ENCODE results near the gene MYBPC3. TPM values are rescaled to one million over a fixed set of nuclear protein-coding genes. Genes with fewer than 3 reads are reported as not detected.
"Not testable (repeated sequence)": the region's sequence is repeated elsewhere in the genome, so short reads cannot be mapped to it uniquely, and the experiment has no call there.

Gene MYBPC3
- total RNA-seq, 1 experiment from 2014 or later = not detected

DNA sequence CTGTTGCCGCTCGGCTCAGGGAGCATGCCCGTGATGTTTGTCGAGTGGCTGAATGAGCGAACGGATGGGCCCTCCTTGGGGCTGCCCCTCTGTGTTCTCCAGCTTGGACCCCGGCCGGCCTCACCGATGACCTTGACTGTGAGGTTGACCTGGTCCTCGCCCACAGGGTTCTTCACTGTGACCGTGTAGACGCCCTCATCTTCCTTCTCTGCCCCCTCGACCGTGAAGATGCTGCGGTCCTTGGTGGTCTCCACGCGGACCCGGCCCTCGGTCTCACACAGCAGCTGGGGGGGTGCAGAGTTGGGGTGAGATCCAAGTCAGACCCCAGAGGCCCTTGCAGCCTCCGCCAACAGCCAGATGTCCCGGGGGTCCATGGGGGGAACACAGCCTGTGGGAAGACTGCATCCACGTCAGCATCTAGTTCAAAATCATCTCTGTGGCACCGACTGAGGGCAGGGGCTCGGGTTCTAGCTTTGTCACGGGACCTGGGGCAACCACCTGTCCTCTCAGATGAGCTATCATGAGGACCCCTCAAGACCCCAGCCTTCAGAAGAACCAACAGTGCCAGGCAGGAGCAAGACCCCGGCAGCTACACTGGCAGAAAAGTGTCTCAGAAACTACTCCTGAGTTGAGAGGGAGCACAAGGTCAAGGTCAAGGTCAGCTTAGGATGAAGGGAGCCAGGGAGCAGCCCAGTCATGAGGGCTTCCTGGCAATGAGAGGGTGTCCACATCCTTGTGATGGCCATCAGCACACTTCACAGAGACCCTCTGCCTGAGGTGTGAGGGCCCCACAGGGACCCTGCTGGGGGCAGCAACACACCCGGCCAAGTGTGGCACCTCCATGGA lies 13.9 kb downstream of the MYBPC3 start:
- no peak for DNase-seq (ENCODE audit: low read depth)

DNA sequence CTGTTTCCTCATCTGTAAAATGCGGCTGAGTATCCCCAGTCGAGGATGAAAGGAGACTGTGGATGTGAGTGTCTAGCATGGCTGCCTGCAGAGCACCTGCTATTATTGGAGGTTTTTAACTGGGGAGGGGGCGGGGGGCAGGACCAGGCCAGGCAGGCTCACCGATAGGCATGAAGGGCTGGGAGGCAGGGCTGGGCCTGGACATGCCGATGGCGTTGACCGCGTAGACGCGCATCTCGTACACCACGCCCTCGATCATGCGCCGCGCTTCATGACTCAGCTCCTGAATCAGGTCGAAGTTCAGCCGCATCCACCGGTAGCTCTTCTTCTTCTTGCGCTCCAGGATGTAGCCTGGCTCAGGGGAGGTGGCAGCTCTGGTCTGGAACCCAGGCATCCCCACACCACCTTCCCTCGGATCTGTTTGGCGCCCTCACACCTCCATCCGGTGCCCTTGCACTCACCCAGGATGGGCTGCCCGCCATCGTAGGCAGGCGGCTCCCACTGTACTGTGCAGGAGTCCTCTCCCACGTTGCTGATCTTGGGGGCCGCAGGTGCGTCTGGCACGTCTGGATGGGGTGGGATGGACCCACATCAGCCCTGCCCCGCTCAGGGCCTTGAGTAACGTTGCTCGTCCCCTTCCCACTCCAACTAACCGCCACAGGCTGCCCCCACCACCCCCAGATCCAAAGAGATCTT lies 15.1 kb downstream of the MYBPC3 start:
- DNase-seq (ENCODE audit: low read depth) = no peak

DNA sequence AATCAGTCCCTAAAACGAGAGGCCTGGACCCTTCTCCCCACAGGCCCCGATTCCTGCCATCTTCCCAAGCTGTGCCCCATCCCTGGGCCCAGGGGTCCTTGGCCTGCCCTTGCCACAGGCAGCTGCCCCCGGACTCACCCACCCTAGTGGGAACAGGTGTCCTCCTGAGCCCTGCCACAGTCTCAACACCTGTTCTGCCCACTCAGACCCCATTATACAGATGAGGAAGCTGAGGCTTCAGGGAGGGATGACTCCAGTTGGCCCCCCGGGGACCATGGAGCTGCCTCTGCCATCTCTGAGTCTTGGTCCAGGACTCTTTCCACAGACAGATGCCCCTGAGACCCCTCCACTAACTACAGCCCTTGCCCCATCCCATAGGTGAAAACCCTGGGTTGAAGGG lies 15.9 kb downstream of the MYBPC3 start:
- no peak for DNase-seq (ENCODE audit: low read depth)

DNA sequence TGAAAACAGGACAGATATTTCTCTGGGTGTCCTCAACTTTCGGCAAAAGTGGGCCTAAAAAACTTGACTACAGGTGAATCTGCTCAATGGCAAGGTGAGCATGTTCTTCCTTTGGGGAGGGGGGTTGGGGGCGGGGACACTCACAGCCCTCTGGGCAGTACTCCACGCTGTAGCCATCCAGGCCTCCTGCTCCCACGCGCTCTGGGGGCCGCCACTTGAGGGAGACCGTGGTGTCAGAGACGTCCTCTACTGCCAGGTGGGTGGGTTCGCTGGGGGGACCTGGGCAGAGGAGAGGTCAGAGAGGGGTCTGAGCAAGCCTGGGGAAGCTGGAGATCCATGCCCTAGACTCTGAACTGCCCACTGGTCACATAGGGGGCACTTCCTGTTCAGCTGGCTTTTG lies 16.8 kb downstream of the MYBPC3 start:
- no peak for DNase-seq (ENCODE audit: low read depth)

DNA sequence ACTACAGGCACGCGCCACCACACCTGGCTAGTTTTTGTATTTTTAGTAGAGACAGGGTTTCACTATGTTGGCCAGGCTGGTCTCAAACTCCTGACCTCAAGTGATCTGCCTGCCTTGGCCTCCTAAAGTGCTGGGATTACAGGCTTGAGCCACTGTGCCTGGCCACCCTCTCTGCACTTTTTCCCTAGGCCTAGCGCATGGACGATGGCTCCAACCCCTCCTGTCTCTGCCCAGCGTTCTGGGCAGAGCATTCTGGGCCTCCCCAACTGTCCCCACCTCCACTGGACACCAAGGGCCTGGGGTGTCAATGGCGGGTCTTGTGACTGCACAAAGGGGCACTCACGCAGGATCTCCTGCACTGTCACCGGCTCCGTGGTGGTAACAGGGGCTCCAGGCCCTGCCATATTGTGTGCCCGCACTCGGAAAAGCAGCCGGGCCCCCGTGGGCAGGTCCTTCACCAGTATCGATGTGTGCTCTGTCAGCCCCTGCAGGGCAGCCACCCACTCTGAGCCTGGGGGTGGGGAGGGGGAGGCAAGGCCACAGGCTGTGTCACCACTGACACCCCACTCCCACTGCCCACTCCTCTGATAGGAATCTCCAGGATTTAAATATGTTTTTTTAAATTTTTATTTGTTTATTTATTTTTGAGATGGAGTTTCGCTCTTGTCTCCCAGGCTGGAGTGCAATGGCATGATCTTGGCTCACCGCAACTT lies 17.6 kb downstream of the MYBPC3 start:
- not testable (repeated sequence) for DNase-seq (ENCODE audit: low read depth)

DNA sequence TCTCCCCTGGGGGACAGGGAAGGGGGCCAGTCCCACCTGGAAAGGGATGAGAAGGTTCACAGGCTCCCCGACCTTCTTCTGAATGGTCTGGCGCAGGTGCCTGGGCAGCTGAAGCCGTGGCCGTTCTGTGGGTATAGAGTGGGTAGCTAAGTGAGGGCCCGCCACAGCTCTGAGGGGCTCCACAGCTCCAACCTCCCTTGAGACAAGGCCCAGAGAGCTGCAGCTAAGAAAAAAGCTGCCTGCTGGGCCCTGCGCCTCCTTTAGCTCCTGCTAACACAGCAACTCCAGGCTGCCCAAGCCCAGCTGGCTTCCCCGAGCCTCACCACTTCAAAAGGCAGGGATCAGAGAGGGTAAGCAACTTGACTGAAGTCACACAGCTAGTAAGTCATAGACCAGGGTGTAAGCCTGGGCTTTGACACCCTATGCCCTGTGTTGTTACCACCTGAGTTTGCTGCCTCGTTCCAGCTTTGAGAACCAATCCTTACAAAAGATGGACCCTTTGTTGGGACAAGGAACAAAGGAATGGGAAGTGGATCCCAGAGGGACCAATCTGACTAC lies 18.5 kb downstream of the MYBPC3 start:
- no peak for DNase-seq (ENCODE audit: low read depth)

DNA sequence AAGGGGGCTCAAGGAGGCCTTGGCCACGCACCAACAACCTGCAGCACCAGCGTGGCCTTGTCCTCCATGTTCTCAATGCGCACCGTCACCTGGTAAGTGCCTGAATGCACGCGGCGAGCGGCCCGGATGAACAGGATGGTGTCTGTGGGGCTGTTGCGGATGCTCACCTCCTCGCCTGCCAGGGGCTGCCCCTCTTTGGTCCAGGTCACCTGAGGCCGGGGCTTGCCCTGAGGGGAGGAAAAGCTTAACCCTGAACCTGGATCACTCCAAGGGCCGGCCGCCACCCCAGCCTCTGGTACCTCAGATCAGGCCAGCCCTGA lies 19.0 kb downstream of the MYBPC3 start:
- DNase-seq (ENCODE audit: low read depth) = no peak

DNA sequence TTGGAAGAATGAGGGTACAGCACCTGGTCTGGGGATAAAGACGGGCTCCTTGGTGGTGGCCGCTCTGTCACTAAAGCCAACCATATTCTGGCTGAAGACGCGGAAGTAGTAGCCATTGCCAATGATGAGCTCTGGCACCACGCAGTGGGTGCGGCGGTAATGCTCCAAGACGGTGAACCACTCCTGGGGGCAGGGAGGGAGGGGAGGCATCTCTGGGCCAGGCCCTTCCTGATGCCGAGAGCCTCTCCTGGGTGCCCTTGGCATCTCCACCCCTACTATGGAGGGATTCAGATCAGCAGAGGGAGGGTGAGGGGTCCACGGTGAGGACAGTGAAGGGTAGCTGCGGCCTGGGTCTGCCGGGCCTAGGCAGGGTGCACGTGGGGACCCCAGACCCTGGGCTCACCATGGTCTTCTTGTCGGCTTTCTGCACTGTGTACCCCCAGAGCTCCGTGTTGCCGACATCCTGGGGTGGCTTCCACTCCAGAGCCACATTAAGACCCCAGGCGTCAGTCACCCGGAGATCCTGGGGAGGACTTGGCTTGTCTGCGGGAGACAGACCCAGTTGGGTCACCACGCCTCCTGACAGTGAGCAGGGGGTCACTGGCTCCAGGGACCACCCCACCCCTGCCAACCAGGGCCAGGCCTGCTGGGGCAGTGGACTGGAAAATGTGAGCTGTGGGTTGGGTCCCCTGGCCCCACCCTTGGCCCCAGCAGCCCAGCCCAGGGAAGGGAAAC lies 19.5 kb downstream of the MYBPC3 start:
- DNase-seq (ENCODE audit: low read depth) = no peak

DNA sequence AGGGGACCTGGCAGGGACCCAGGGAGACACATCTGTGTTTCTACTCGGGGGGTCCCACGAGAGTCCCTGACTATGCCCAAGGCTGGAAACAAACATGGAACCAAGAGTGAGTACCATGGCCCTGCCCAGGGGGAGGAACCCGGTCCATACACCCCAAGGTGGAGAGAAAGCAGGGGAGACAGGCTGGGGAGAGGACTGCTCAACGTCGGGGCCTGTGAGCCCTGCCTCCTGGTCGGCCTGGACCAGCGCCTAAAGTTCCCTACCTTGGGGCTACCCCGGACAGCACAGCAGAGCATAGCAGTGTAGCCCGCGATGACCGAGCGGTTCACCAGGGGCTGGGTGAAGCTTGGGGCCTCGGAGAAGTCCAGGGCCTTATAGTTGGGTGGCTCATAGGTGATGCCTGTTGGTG lies 20.2 kb downstream of the MYBPC3 start:
- DNase-seq (ENCODE audit: low read depth) = no peak

DNA sequence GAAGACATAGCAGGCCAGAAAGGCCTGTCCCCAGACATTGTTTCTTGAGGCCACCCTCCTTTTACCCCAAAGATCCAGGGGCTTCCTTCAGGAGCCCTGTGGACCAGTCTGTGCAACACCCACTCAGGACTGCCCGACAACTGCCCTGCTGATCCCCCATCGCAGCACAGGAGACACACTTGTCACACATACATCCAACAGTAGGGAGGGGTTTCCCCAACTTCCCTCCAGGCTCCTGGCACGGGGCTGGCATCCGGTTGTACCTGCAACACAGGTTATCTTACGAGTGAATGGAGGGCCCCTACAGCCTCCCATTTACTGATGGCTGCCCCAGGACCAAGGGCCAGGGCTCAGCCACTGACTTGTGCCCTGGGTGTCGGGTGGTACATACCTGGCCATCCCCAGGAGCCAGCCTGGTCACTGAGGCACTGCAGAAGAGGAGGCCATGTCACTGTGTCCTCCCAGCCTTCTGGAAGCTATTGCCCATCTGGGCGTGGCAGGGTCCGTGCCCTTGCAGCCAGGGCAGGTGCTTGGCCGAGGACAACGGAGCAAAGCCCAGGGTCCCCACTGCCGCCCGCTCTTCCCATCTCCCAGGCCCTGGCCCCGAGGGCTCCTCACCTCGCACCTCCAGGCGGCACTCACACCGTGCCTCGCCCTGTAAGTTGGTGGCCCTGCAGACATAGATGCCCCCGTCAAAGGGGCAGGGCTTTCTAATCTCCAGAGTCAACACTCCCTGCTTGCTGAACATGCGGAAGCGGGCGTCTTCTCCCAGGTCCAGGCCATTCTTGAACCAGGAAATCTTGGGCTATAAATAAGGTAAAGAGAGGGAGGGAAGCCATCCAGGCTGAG lies 20.8 kb downstream of the MYBPC3 start:
- peak; percentile 0 for DNase-seq (ENCODE audit: low read depth)

DNA sequence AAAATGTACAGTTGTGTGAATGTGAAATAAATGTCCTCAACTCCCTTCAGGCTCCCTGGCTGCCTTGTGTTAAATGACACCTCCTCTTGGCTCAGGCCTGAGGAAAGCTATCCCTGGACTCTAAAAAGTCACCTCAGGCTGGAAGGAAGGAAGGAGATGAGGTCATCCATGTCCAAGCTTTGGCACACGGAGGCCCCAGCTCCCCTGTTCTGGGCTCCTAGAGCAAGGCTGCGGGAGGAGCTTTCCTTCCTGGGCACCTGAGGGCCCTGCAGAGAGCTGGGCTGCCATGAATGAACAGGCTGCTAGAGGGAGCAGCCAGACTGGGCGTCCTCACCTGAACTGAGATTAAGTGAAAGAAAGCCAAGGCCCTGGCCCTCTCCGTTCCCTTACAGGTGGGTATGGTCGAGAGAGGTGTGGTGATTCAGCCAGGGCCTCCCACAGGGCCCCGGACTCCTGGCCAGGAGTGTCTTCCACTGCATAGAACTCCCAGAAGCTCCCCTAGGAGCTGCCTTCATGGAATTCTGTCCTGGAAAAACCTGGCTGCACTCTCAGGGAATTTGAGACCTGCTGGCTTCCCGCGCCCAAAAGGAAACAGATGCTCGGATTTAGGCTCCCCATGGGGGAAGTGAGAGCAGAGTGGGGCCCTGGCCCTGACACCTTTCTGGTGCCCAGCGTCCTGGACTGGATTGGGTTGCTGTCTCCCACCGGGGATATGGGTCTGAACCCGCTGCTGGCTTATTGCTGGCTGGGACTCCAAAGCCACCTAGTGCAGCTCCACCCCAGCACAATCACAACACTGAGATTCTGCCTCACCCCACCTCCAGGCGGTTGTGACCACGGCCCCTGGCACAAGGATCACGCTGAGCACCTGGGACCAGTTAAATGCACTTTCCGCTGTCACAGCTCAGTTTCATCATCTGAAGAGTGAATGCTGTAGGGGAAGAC lies 22.2 kb downstream of the MYBPC3 start:
- no peak for DNase-seq (ENCODE audit: low read depth)

DNA sequence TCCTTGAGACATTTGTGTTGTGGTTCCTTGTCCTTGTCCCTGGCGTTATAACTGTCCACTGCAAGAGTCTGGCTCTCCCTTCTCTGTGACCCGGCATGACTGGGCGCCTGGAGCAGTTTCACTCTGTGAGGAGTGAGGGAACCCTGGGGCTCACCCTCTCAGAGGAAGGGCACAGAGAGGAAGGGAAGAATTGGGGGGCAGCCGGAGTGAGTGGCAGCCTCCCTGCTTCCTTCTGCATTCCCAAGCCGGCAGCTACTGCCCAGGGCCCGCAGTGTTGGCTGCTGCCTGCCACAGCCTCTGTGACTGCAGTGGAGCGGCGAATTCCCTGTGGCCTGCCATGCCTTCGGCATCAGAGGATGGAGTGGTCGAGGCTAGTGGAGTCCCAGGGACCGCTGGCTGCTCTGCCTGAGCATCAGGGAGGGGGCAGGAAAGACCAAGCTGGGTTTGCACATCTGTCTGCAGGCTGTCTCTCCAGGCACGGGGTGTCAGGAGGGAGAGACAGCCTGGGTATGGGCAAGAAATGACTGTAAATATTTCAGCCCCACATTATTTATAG lies 23.0 kb downstream of the MYBPC3 start:
- DNase-seq (ENCODE audit: low read depth) = no peak

DNA sequence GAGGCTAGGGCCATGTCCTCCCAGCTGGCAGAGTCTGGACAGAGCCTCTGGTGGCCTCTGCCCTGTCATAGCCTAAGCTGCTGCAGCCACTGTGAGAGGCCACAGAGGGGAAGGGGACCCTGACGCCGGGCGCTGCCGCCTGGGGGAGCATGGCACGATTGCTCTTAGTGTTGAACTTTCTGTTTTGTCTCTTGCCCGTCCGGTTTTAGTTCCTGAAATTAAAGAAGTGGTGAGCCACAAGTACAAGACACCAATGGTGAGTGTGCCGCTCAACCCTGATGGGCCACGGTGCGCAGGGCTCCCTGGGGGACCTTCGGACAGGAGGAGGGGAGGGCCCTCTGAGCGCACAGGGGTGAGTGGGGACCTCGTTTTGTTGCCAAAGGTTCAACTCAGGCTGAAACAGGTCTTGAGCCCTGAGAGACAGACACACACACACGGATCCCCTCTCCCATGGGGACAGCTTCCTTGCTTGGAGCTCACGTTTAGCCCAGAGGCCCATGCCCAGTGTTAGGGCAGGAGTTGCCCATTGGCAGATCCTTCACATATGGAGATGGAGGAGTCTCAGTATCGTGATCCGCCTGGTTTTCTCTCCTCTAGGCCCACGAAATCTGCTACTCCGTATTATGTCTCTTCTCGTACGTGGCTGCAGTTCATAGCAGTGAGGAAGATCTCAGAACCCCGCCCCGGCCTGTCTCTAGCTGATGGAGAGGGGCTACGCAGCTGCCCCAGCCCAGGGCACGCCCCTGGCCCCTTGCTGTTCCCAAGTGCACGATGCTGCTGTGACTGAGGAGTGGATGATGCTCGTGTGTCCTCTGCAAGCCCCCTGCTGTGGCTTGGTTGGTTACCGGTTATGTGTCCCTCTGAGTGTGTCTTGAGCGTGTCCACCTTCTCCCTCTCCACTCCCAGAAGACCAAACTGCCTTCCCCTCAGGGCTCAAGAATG lies 23.8 kb downstream of the MYBPC3 start:
- no peak for DNase-seq (ENCODE audit: low read depth)

DNA sequence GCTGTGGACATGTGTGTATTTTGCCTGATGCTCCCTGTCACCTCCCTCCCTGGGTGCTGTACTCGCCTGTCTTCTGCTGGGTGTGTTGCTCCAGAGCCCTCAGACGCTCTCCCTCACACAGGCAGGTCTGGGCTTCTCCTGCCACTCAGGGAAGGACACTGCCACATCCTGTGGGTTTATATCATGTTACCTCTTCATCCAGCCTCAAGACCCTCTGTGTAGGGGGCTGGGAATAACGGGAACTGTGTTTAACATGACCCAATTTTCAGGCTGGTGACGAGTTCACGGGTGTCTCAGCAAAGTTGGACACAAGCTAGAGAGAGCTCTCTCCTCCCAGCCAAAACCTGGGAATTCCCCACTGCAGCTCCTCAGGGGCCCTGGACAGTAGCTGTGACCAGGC lies 24.6 kb downstream of the MYBPC3 start:
- no peak for DNase-seq (ENCODE audit: low read depth)

DNA sequence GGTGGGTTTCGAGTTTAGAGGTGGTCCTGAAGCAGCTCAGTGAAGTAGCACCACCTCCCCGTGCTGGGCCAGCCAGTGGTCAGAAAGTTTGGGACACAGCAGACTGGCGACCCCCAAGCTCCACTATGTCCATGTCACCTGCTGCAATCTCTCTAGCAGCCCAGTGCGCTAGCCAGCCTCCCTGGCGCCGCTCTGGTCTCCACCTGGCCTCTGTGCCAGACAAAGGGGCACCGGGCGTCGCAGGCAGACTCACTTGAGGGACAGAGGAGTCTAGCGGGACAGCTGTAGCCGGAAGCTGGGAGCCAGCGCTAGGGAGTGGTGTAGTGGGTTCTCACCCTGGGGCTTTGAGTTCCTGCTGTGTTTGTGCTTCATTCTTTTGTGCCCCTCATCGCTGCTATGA lies 25.5 kb downstream of the MYBPC3 start:
- DNase-seq (ENCODE audit: low read depth) = no peak

DNA sequence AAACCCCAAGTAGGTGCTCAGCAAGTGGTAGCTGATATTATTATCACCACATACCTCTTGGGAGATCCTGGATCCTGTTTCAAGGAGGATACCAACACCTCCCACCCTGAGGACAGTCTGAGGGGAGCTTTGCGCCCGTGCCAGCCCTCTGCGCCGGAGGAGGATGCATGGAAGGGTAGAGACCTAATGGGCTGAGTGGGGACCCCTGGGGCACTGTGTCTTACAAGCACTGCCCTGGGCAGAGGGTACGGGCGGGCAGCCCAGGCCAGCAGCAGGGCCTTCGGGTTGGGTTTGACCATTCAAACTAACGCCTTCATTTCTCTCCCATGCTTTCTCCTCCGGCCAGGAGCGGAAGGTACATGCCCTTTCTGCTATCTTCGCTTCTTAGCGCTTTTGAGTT lies 26.3 kb downstream of the MYBPC3 start:
- DNase-seq (ENCODE audit: low read depth) = no peak

DNA sequence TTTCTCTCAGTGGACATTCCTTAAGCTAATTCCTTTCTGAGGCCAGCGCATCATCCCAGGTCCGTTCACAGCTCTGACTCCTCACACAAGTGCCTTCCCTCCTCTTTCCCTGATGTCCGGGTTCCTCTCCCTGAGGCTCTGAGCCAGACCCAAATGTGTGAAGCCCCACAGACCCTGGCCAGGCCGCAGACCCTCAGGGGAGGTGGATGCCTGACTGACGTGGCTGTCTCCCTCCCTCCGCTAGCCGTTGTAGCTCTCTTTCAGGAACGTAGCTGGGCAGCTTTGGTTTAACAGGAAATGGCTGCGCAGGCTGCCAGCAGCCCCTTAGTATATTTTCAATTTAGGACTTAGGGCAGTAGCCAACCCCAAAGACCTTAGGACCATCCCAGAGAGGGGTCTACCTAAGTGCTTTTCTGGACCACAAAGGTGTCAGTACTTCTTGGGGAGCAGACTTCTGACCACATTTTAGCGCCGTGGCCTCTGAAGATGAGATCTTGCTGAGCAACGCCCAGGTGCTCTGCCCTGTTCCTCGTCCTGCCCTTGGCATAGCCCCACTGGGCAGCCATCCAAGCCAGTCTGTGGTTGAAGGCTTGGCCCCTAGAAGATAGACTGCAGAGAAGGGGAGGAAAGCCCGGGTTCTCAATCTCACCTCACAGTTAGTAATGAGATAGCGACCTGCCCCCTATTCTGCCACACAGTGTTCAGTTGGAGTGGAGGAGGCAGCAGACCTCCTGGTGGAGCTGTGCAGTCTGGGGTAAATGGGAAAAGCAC lies 27.0 kb downstream of the MYBPC3 start:
- no peak for DNase-seq (ENCODE audit: low read depth)
